HG03565 (cell line): ENCODE data around the gene PRKCZ.

Experiments used
- ATAC-seq: cut with Tn5 transposase; IDR thresholded peaks from one replicate; pipeline ENCODE4 v1.9.1; 2021; ENCODE audit warnings: mild to moderate bottlenecking, moderate library complexity; ENCODE audit not compliant: unreplicated experiment

The PRKCZ gene

GRCh38 chr1:2049718-2050431, at the start of gene PRKCZ:
PRKCZ (plus strand) TSS chr1:2050411; CDS start chr1:2050631, 220 bp downstream.
- ATAC-seq, result peak; percentile 49

- ATAC-seq, result no peak
Measured at GRCh38 chr1:2000432-2000831, 49.8 kb upstream of the PRKCZ start.

- ATAC-seq, result no peak
Measured at GRCh38 chr1:2000850-2001249, 49.4 kb upstream of the PRKCZ start.

- ATAC-seq, result no peak
Measured at GRCh38 chr1:2001773-2002411, 48.3 kb upstream of the PRKCZ start.

- ATAC-seq, result no peak
Measured at GRCh38 chr1:2003541-2004131, 46.6 kb upstream of the PRKCZ start, which contains the start of gene CFAP74. CFAP74 (minus strand) TSS chr1:2003786; CDS start chr1:1990956, 12,830 bp downstream.

- no peak for ATAC-seq
Measured at GRCh38 chr1:2004856-2005255, 45.4 kb upstream of the PRKCZ start.

GRCh38 chr1:2009101-2010053, 40.8 kb upstream of the PRKCZ start:
- ATAC-seq, result no peak

GRCh38 chr1:2014181-2014580, 36.0 kb upstream of the PRKCZ start:
- ATAC-seq, result no peak

- no peak for ATAC-seq
Measured at GRCh38 chr1:2014741-2015735, 35.2 kb upstream of the PRKCZ start.

GRCh38 chr1:2016123-2016522, 34.1 kb upstream of the PRKCZ start:
- no peak for ATAC-seq

- no peak for ATAC-seq
Measured at GRCh38 chr1:2018217-2019171, 31.7 kb upstream of the PRKCZ start.

GRCh38 chr1:2019172-2019543, 31.1 kb upstream of the PRKCZ start, which contains the start of gene GABRD:
GABRD (plus strand) TSS chr1:2019345; CDS start chr1:2019424, 79 bp downstream.
- no peak for ATAC-seq

- no peak for ATAC-seq
Measured at GRCh38 chr1:2019571-2020309, 30.5 kb upstream of the PRKCZ start.

- ATAC-seq, result no peak
Measured at GRCh38 chr1:2020310-2020655, 29.9 kb upstream of the PRKCZ start.

- ATAC-seq, result no peak
Measured at GRCh38 chr1:2021550-2021949, 28.7 kb upstream of the PRKCZ start.

- no peak for ATAC-seq
Measured at GRCh38 chr1:2022063-2022770, 28.0 kb upstream of the PRKCZ start.

- no peak for ATAC-seq
Measured at GRCh38 chr1:2023187-2023586, 27.0 kb upstream of the PRKCZ start.
